ENCODE measurements around the gene TBCK. TPM values are rescaled to one million over a fixed set of nuclear protein-coding genes. Genes with fewer than 3 reads are reported as not detected.

Gene TBCK
- total and polyA plus RNA-seq, 2 of the 13 experiments (the other 11 are each of a cell fraction or from before 2014, with no cell fraction given) = 51.0 to 62.4 TPM

- TF ChIP-seq NFYB (CRISPR knock-in tag; IDR thresholded peaks at IDR 0.05) (no peak), GATAD1 (CRISPR knock-in tag; IDR thresholded peaks at IDR 0.05) (no peak), ZBTB3 (CRISPR knock-in tag; IDR thresholded peaks at IDR 0.05; ENCODE audit: borderline replicate concordance, low read depth) (no peak), ZBTB26 (CRISPR knock-in tag; IDR thresholded peaks at IDR 0.05; ENCODE audit: borderline replicate concordance) (no peak), SAP130 (CRISPR knock-in tag; IDR thresholded peaks at IDR 0.05; ENCODE audit: low read depth) (no peak)
These were observed 313.0 kb downstream of the TBCK start (continued) for GRCh38 chr4:106002994-106003393.

- Histone ChIP-seq H3K4me1 (ENCODE audit: insufficient read depth, low read length) (peaks cover 46% of the 10 kb centered on the region), H3K4me3 (replicated peaks in 1 of 3; ENCODE audit: insufficient read depth in 1 of 3, low read depth in 2 of 3, low read length in 3 of 3) (no peak overlapping the region; a peak in 2 of 6 replicates), H3K27me3 (ENCODE audit: control insufficient read depth in 1 of 2, insufficient read depth in 2 of 2, low read length in 2 of 2) (no peaks in the 10 kb centered on the region), H3K9me3 (ENCODE audit: low read length) (no peaks in the 10 kb centered on the region), H2AFZ (ENCODE audit: low read length) (no peak overlapping the region), H3K9ac (ENCODE audit: insufficient read depth, low read depth, low read length) (no peak overlapping the region), H3K27ac (ENCODE audit: extremely low read length, insufficient read depth, low read length) (peak overlapping the region; percentile 58), H3K79me2 (ENCODE audit: insufficient read depth, low read length) (no peaks in the 10 kb centered on the region), H4K20me1 (ENCODE audit: insufficient read depth, low read length) (no peaks in the 10 kb centered on the region), H3K36me3 (replicated peaks in 1 of 2; ENCODE audit: control insufficient read depth in 1 of 2, insufficient read depth in 2 of 2, low read length in 2 of 2) (no peaks in the 10 kb centered on the region), H3K4me2 (ENCODE audit: low read depth, low read length) (peak overlapping the region; percentile 55)
- DNase-seq (ENCODE audit: low spot score) = peak; percentile 89
- ChIA-PET POLR2A (interaction anchor here (1.0 kb wide), 1 partner anchor 36 kb away, joined by 3 read pairs; no protein-coding TSS in a partner anchor), CTCF (ENCODE audit: low intra/inter-chr PET ratio, low total read pairs) (no interaction called here)
- in situ Hi-C loops (cut with HindIII; ENCODE audit: extremely low pct_ligation_motif_present, low pct_unique_long_range_greater_than_20kb) (no loop called here), intact Hi-C loops (cut with micrococcal nuclease; ENCODE audit: unreplicated experiment) (loop anchor here (2.0 kb wide), 2 partner anchors 38 to 104 kb away; partner anchors contain the start of gene NPNT)
- ATAC-seq = peak; percentile 99
- peak; percentile 98 for FAIRE-seq
- 26% methylated on average over 7 of the region's 7 CpGs for WGBS (ENCODE audit: low lambda C conversion rate)
- BruUV-seq (replicated peaks) = no TSS peak
- TF ChIP-seq ZNF546 (CRISPR knock-in tag; conservative IDR thresholded peaks at IDR 0.05) = no peak
- no peak; the same call in 1 of the 2 replicates for TF ChIP-seq TARDBP (CRISPR knock-in tag; IDR thresholded peaks at IDR 0.05)
- TF ChIP-seq ZNF883 (CRISPR knock-in tag; IDR thresholded peaks at IDR 0.05; ENCODE audit: not compliant biosample characterization) = no peak
- TF ChIP-seq ZNF850 (CRISPR knock-in tag; conservative IDR thresholded peaks at IDR 0.05) = no peak
- TF ChIP-seq SMARCC2 (IDR thresholded peaks at IDR 0.05) = no peak
- no peak for TF ChIP-seq ZNF317 (CRISPR knock-in tag; IDR thresholded peaks at IDR 0.05)
- TF ChIP-seq ELF3 (CRISPR knock-in tag; IDR thresholded peaks at IDR 0.05) = peak; percentile 63; the same call in 1 of the 2 replicates
- no peak for TF ChIP-seq ZNF619 (CRISPR knock-in tag; IDR thresholded peaks at IDR 0.05)
- no peak for TF ChIP-seq SP4 (CRISPR knock-in tag; IDR thresholded peaks at IDR 0.05)
- TF ChIP-seq ZNF547 (CRISPR knock-in tag; IDR thresholded peaks at IDR 0.05) = 0 out of 2 replicates have a peak, but pooled peaks have one; percentile 33
- TF ChIP-seq NCOA2 (CRISPR knock-in tag; IDR thresholded peaks at IDR 0.05) = peak; percentile 64
- 0 out of 2 replicates have a peak, but pooled peaks have one; percentile 45 for TF ChIP-seq ZNF136 (CRISPR knock-in tag; IDR thresholded peaks at IDR 0.05; ENCODE audit: low read depth)
- 0 out of 2 replicates have a peak, but pooled peaks have one; percentile 32 for TF ChIP-seq RFXAP (CRISPR knock-in tag; IDR thresholded peaks at IDR 0.05; ENCODE audit: borderline replicate concordance)
- peak; percentile 85 for TF ChIP-seq TEAD3 (CRISPR knock-in tag; optimal IDR thresholded peaks at IDR 0.05; ENCODE audit: borderline replicate concordance)
- TF ChIP-seq BHLHE40 (IDR thresholded peaks at IDR 0.05; ENCODE audit: low read length) = peak; percentile 56; the same call in 1 of the 2 replicates
These were observed 317.6 kb downstream of the TBCK start for GRCh38 chr4:105998171-105999063.
